ENCODE measurements around the gene RANBP3L. TPM values are rescaled to one million over a fixed set of nuclear protein-coding genes. Genes with fewer than 3 reads are reported as not detected.

RANBP3L gene
- total and polyA plus RNA-seq, 2 experiments from 2014 or later: not detected

GRCh38 chr5:36272136-36272690, 29.5 kb downstream of the RANBP3L start:
- TF ChIP-seq NANOG (IDR thresholded peaks at IDR 0.05; ENCODE audit: borderline replicate concordance) (no peak), POLR2AphosphoS5 (IDR thresholded peaks at IDR 0.05; ENCODE audit: low read depth) (no peak), STAT1 (IDR thresholded peaks at IDR 0.05; ENCODE audit: unreplicated experiment) (no peak), ZNF462 (CRISPR knock-in tag; IDR thresholded peaks at IDR 0.05) (no peak), REST (IDR thresholded peaks at IDR 0.05; ENCODE audit: unreplicated experiment) (no peak), ZNF114 (CRISPR knock-in tag; IDR thresholded peaks at IDR 0.05) (no peak), EZH2 (IDR thresholded peaks at IDR 0.05; ENCODE audit: low read depth, unreplicated experiment) (no peak), CTCF (conservative IDR thresholded peaks at IDR 0.05; ENCODE audit: low read depth in 2 of 2) (no peak), JUNB (IDR thresholded peaks at IDR 0.05; ENCODE audit: unreplicated experiment) (no peak)
- H3K4me2 ChIP-seq: no peak overlapping the region
- Mint-ChIP-seq H3K27me3 (ENCODE audit: insufficient read depth, low read depth, poor library complexity) (no peaks in the 10 kb centered on the region), H3K4me1 (peaks cover 11% of the 10 kb centered on the region), H3K9me3 (no peaks in the 10 kb centered on the region), H3K36me3 (ENCODE audit: low read depth) (no peaks in the 10 kb centered on the region), H3K4me3 (no peak overlapping the region), H3K27ac (no peak overlapping the region)
- no peak overlapping the region for H2AFZ ChIP-seq
- H3K79me2 ChIP-seq (replicated peaks; ENCODE audit: insufficient read depth): no peaks in the 10 kb centered on the region
- no peaks in the 10 kb centered on the region for H3K9me2 ChIP-seq (ENCODE audit: insufficient read depth)
- H3K4me1 ChIP-seq (ENCODE audit: insufficient read depth): no peaks in the 10 kb centered on the region; the same call in 1 of the 2 replicates
- H3K27me3 ChIP-seq (ENCODE audit: insufficient read depth): no peaks in the 10 kb centered on the region
- no peak overlapping the region for H3K4me3 ChIP-seq
- H3K27ac ChIP-seq (ENCODE audit: low read depth): no peak overlapping the region
- no peaks in the 10 kb centered on the region for H4K20me1 ChIP-seq (replicated peaks; ENCODE audit: insufficient read depth)
- H3K36me3 ChIP-seq (ENCODE audit: insufficient read depth): no peaks in the 10 kb centered on the region
- DNase-seq (ENCODE audit: low spot score) (no peak), ATAC-seq (no peak)
- no peaks in the 10 kb centered on the region for H3F3A ChIP-seq (replicated peaks; ENCODE audit: low read depth)

Measured in GM23338 (cell line).